HepG2 (cell line): ENCODE results near the gene PDE6H. TPM values are rescaled to one million over a fixed set of nuclear protein-coding genes. Genes with fewer than 3 reads are reported as not detected.

Experiments
- ATAC-seq: fragments of 200-7000 bp; cut with Tn5 transposase; 3 replicates; pipeline ENCODE4 v1.9.1; 2020; ENCODE audit warnings: mild to moderate bottlenecking, moderate library complexity
- BruUV-seq: library from RNA; stranded (reverse); fragments of 400-500 nt; replicated peaks from 2 replicates; lab custom pipeline; 2021; lab: Mats Ljungman, UMichigan
- CTCF ChIA-PET: fragments of 300-600 bp; formaldehyde crosslinking; extraction: SDS; loops from one replicate; lab custom pipeline; 2021; ENCODE audit warnings: low total read pairs, inconsistent platforms, low intra/inter-chr PET ratio; lab: Yijun Ruan, JAX
- POLR2A ChIA-PET: fragments of 350-600 bp; sonication (Branson Sonifier 250); formaldehyde crosslinking; loops from one replicate; lab custom pipeline; 2020; ENCODE audit warnings: antibody characterized with exemption, inconsistent platforms; lab: Yijun Ruan, JAX
- DNase-seq: peaks from one replicate; pipeline ENCODE4 v3.0.0-alpha.2; 2015; ENCODE audit warnings: low spot score
- FAIRE-seq: peaks from 3 replicates; lab custom pipeline; 2011; peaks lifted over from hg19 to GRCh38; lab: Jason Lieb, UNC
- H2AFZ ChIP-seq: one replicate; pipeline ENCODE4 v1.6.1; 2011; ENCODE audit warnings: low read length, inconsistent platforms
- H3K27ac ChIP-seq: fragments of 300-600 bp; 3 replicates; pipeline ENCODE4 v1.8.0; 2011; ENCODE audit warnings: mixed run types, mild to moderate bottlenecking, mixed read lengths, low read length, inconsistent platforms; ENCODE audit not compliant: insufficient read depth; ENCODE audit errors: extremely low read length
- H3K27me3 ChIP-seq, 2 experiments: fragments of 200-600 bp in 1 of 2; 2 replicates in 1 of 2; 3 replicates in 1 of 2; pipeline versions ENCODE4 v1.6.0 to v1.8.0; 2011; ENCODE audit warnings: low read length in 2 of 2, mild to moderate bottlenecking in 2 of 2, moderate library complexity in 2 of 2, inconsistent platforms in 1 of 2; ENCODE audit not compliant: insufficient read depth in 2 of 2, control insufficient read depth in 1 of 2
- H3K36me3 ChIP-seq, 2 experiments: fragments of 200-600 bp in 1 of 2; replicated peaks in 1 of 2; 2 replicates in 1 of 2; 3 replicates in 1 of 2; pipeline versions ENCODE4 v1.5.1 to v1.8.0; 2011; ENCODE audit warnings: low read length in 2 of 2, inconsistent platforms in 1 of 2; ENCODE audit not compliant: insufficient read depth in 2 of 2, control insufficient read depth in 1 of 2
- H3K4me1 ChIP-seq: 2 replicates; pipeline ENCODE4 v1.5.1; 2012; ENCODE audit warnings: low read length, inconsistent platforms; ENCODE audit not compliant: insufficient read depth
- H3K4me2 ChIP-seq: 2 replicates; pipeline ENCODE4 v1.6.0; 2011; ENCODE audit warnings: low read depth, low read length, inconsistent platforms
- H3K4me3 ChIP-seq, 3 experiments: fragments of 200-600 bp in 1 of 3; sonication (generic), shearing (Covaris generic) in 1 of 3; replicated peaks in 1 of 3; 2 replicates each; pipeline ENCODE4 v1.5.1; 2011 to 2016; ENCODE audit warnings: low read length in 3 of 3, inconsistent platforms in 2 of 3, low read depth in 2 of 3, mild to moderate bottlenecking in 2 of 3, control low read depth in 1 of 3, mixed read lengths in 1 of 3; ENCODE audit not compliant: insufficient read depth in 1 of 3
- H3K79me2 ChIP-seq: one replicate; pipeline ENCODE4 v1.6.1; 2011; ENCODE audit warnings: low read length, inconsistent platforms; ENCODE audit not compliant: insufficient read depth
- H3K9ac ChIP-seq: 2 replicates; pipeline ENCODE4 v1.6.0; 2011; ENCODE audit warnings: mild to moderate bottlenecking, low read depth, low read length, inconsistent platforms; ENCODE audit not compliant: insufficient read depth
- H3K9me3 ChIP-seq: 2 replicates; pipeline ENCODE4 v1.5.1; 2012; ENCODE audit warnings: mild to moderate bottlenecking, low read length
- H4K20me1 ChIP-seq: 2 replicates; pipeline ENCODE4 v1.6.0; 2011; ENCODE audit warnings: inconsistent platforms, mild to moderate bottlenecking, low read length, moderate library complexity; ENCODE audit not compliant: insufficient read depth
- AFF4 ChIP-seq: sonication (generic); formaldehyde crosslinking; IDR thresholded peaks from 2 replicates; pipeline ENCODE4 v1.4.0; 2020; ENCODE audit warnings: missing genetic modification reagents
- ATAD3A ChIP-seq: sonication (generic); formaldehyde crosslinking; IDR thresholded peaks from 2 replicates; pipeline ENCODE4 v1.4.0; 2020; ENCODE audit warnings: missing genetic modification reagents
- ATM ChIP-seq: fragments of 450-650 bp; IDR thresholded peaks from 2 replicates; pipeline ENCODE4 v1.7.1; 2017; ENCODE audit warnings: mild to moderate bottlenecking, borderline replicate concordance
- HNF4A ChIP-seq: sonication (generic); formaldehyde crosslinking; IDR thresholded peaks from 2 replicates; pipeline ENCODE4 v1.4.0; 2020; ENCODE audit warnings: missing genetic modification reagents
- KAT2B ChIP-seq: fragments of 150-350 bp; IDR thresholded peaks from 2 replicates; pipeline ENCODE4 v1.6.1; 2014; ENCODE audit warnings: low read depth, low read length, borderline replicate concordance
- PPARG ChIP-seq: conservative IDR thresholded peaks from 2 replicates; pipeline ENCODE4 v1.6.1; 2016; ENCODE audit warnings: missing biosample characterization, missing genetic modification reagents
- ZNF362 ChIP-seq: sonication (generic); formaldehyde crosslinking; IDR thresholded peaks from 2 replicates; pipeline ENCODE4 v1.4.0; 2020; ENCODE audit warnings: missing genetic modification reagents, mild to moderate bottlenecking, borderline replicate concordance
- ZNF605 ChIP-seq: sonication (generic); formaldehyde crosslinking; IDR thresholded peaks from 2 replicates; pipeline ENCODE4 v1.8.0; 2022; ENCODE audit warnings: mild to moderate bottlenecking, missing genetic modification reagents
- ZNF720 ChIP-seq: sonication (generic); formaldehyde crosslinking; IDR thresholded peaks from 2 replicates; pipeline ENCODE4 v1.4.0; 2020; ENCODE audit warnings: missing genetic modification reagents
- WGBS: methylation state at CpG from one replicate; pipeline ENCODE4 v1.1.6; 2017; ENCODE audit warnings: low lambda C conversion rate; 5-methylcytosine and 5-hydroxymethylcytosine counted together
- in situ Hi-C: cut with HindIII; loops from 2 replicates; pipeline ENCODE4 v1.10.0; 2017; ENCODE audit warnings: low pct_unique_long_range_greater_than_20kb; ENCODE audit not compliant: extremely low pct_ligation_motif_present
- intact Hi-C: fragments of 100-400 bp; cut with micrococcal nuclease; formaldehyde crosslinking; loops from one replicate; pipeline ENCODE4 v1.10.0; 2022; ENCODE audit not compliant: unreplicated experiment
- polyA plus RNA-seq, 8 experiments: library from polyadenylated mRNA; depleted of rRNA in 3 of 8; stranded (reverse) in 7 of 8; unstranded in 1 of 8; fragments of >200 nt; fragmentation: Illumina TruSeq in 4 of 8; extraction: Trizol in 4 of 8; gene quantifications; 2 replicates each; pipeline versions ENCODE4 v1.2.1 to v1.2.3, GENCODE V29; 2011 to 2016; ENCODE audit warnings: low read depth in 4 of 8, missing spikeins in 1 of 8, mixed read lengths in 1 of 8; ENCODE audit not compliant: insufficient read depth in 1 of 8
- total RNA-seq, 5 experiments: library from RNA; depleted of rRNA; stranded (reverse); fragments of >200 nt; fragmentation: Illumina TruSeq; extraction: Trizol; gene quantifications; 2 replicates each; pipeline ENCODE4 v1.2.3, GENCODE V29; 2016; ENCODE audit warnings: low read depth in 1 of 5

Gene PDE6H
- total and polyA plus RNA-seq, 2 of the 13 experiments (the other 11 are each of a cell fraction or from before 2014, with no cell fraction given): not detected

DNA sequence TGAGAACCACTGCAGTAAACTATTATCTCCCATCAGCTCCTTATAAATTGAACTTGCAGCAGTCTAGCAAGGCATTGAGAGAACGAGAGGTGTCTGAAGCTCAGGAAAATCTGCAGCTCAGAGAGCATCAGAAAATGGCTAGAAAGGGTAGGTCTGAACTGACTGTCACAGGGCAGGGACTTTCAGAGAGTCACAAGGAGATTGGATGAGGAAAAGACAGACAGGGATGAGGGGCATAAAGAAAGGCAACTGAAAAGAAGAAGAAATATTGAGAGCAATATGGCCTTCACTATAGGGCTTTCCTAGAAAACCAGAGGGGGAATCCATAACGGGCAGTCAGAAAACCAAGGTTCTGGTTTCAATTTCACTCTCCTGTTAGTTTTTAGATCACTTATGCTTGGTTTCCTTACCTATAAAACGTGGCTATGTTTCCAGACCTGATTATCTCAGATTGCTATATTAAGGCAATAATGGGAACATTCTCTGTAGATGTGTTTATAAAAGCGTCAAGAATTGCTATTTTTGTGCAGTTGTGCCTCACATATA lies 40.9 kb downstream of the PDE6H start:
- FAIRE-seq (no peak), DNase-seq (no peak)
- in situ Hi-C loops: no loop called here
- H3K36me3 ChIP-seq: no peaks in the 10 kb centered on the region
- H3K9ac ChIP-seq: no peak overlapping the region
- H3K27ac ChIP-seq: no peak overlapping the region
- H4K20me1 ChIP-seq: no peaks in the 10 kb centered on the region
- no peaks in the 10 kb centered on the region for H3K79me2 ChIP-seq
- no peak overlapping the region for H3K4me2 ChIP-seq
- no peak overlapping the region for H2AFZ ChIP-seq
- BruUV-seq: no TSS peak
- no peaks in the 10 kb centered on the region for H3K4me1 ChIP-seq
- H3K27me3 ChIP-seq: no peaks in the 10 kb centered on the region
- POLR2A ChIA-PET: no interaction called here
- TF ChIP-seq AFF4: no peak
- TF ChIP-seq PPARG: no peak
- TF ChIP-seq ATM: no peak
- TF ChIP-seq ATAD3A (CRISPR knock-in tag): no peak
- no peak for TF ChIP-seq KAT2B
- no peak for TF ChIP-seq ZNF362 (CRISPR knock-in tag)
- TF ChIP-seq ZNF605: no peak
- TF ChIP-seq HNF4A: no peak
- TF ChIP-seq ZNF720 (CRISPR knock-in tag): no peak
- TF ChIP-seq, all 625 proteins: peak for 0
- CTCF ChIA-PET: no interaction called here
- H3K4me3 ChIP-seq: no peak overlapping the region
- ATAC-seq: no peak
- intact Hi-C loops: no loop called here
- 0% methylated on average over 4 of the region's 4 CpGs for WGBS
- no peaks in the 10 kb centered on the region for H3K9me3 ChIP-seq
